T-helper 2 cell treated with Interferon-gamma antibody and Interleukin-4, amounts not matched to agents 5 μg/mL and 100 μg/mL, for 36 hours (primary cell): ENCODE results near the gene DEDD.
A peak's percentile ranks its signal among the peaks of the same experiment; 100 is the strongest.

Experiments used
- DNase-seq: peaks from one replicate; pipeline ENCODE4 v3.0.0; 2021; ENCODE audit warnings: low spot score
- H3K27ac Mint-ChIP-seq: one replicate; pipeline ENCODE4 v1.8.0; 2021; ENCODE audit warnings: mild to moderate bottlenecking, mixed read lengths
- H3K27me3 Mint-ChIP-seq: one replicate; pipeline ENCODE4 v1.8.0; 2021; ENCODE audit warnings: low read depth, mixed read lengths
- H3K36me3 Mint-ChIP-seq: one replicate; pipeline ENCODE4 v1.8.0; 2021; ENCODE audit warnings: low read depth, mixed read lengths
- H3K4me1 Mint-ChIP-seq: one replicate; pipeline ENCODE4 v1.8.0; 2021; ENCODE audit warnings: low read depth, mixed read lengths
- H3K4me3 Mint-ChIP-seq: one replicate; pipeline ENCODE4 v1.8.0; 2022; ENCODE audit warnings: mild to moderate bottlenecking, moderate library complexity, mixed read lengths
- H3K9me3 Mint-ChIP-seq: one replicate; pipeline ENCODE4 v1.8.0; 2021; ENCODE audit warnings: mixed read lengths

Gene DEDD

GRCh38 chr1:161073474-161074121, 58.9 kb downstream of the DEDD start:
- Mint-ChIP-seq H3K4me3 (no peak overlapping the region), H3K36me3 (peaks cover 9% of the 10 kb centered on the region), H3K4me1 (peaks cover 22% of the 10 kb centered on the region), H3K9me3 (no peaks in the 10 kb centered on the region), H3K27me3 (no peaks in the 10 kb centered on the region), H3K27ac (peak overlapping the region; percentile 57)
- no peak for DNase-seq

GRCh38 chr1:161072751-161073449, 59.6 kb downstream of the DEDD start:
- no peak overlapping the region for H3K4me3 Mint-ChIP-seq
- H3K9me3 Mint-ChIP-seq, result no peaks in the 10 kb centered on the region
- H3K27me3 Mint-ChIP-seq, result no peaks in the 10 kb centered on the region
- H3K27ac Mint-ChIP-seq, result peak overlapping the region; percentile 57
- H3K4me1 Mint-ChIP-seq, result peaks cover 25% of the 10 kb centered on the region
- DNase-seq, result no peak
- H3K36me3 Mint-ChIP-seq, result peaks cover 16% of the 10 kb centered on the region

GRCh38 chr1:161071886-161072371, 60.5 kb downstream of the DEDD start:
- Mint-ChIP-seq H3K27ac (peak overlapping the region; percentile 15), H3K4me1 (peaks cover 33% of the 10 kb centered on the region), H3K9me3 (no peaks in the 10 kb centered on the region), H3K4me3 (no peak overlapping the region), H3K27me3 (no peaks in the 10 kb centered on the region), H3K36me3 (peaks cover 24% of the 10 kb centered on the region)
- DNase-seq, result peak; percentile 43
